Measurements from ENCODE around the gene CDK5.
A peak's percentile ranks its signal among the peaks of the same experiment; 100 is the strongest.
"Not testable (repeated sequence)": the region's sequence is repeated elsewhere in the genome, so short reads cannot be mapped to it uniquely, and the experiment has no call there.

Gene CDK5

GRCh38 chr7:151032936-151033863 lies 24.5 kb downstream of the CDK5 start:
- DNase-seq: no peak

DNA sequence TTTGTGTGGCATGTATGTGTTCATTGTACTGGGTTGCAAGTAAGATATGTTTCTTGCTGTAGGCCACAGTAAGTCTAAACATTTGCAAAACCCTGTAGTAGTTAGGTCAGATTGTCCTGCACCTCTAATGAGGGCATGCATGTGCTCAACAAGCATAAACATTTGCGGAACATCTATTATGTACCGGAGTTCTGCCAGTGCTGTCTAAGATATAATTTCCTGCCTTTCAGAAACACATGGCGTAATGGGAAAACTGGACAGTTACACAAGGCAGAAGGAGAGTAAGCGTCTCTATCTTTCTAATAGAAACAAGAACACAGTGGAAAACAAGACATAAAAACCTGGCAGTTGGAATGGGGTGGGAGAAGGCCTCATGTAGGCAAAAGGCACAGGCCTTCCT lies 26.7 kb downstream of the CDK5 start:
- no peak for DNase-seq

- DNase-seq: no peak
Measured at GRCh38 chr7:151028948-151029501, 28.7 kb downstream of the CDK5 start.

GRCh38 chr7:151028131-151028947 lies 29.4 kb downstream of the CDK5 start, which contains the start of gene ABCB8:
Gene ABCB8 (plus strand): TSS chr7:151028450. CDS start chr7:151028516, 66 bp downstream.
- DNase-seq: peak; percentile 83 to 99 (median 97)

GRCh38 chr7:151027728-151028130 lies 30.0 kb downstream of the CDK5 start:
- not testable (repeated sequence) for DNase-seq

DNA sequence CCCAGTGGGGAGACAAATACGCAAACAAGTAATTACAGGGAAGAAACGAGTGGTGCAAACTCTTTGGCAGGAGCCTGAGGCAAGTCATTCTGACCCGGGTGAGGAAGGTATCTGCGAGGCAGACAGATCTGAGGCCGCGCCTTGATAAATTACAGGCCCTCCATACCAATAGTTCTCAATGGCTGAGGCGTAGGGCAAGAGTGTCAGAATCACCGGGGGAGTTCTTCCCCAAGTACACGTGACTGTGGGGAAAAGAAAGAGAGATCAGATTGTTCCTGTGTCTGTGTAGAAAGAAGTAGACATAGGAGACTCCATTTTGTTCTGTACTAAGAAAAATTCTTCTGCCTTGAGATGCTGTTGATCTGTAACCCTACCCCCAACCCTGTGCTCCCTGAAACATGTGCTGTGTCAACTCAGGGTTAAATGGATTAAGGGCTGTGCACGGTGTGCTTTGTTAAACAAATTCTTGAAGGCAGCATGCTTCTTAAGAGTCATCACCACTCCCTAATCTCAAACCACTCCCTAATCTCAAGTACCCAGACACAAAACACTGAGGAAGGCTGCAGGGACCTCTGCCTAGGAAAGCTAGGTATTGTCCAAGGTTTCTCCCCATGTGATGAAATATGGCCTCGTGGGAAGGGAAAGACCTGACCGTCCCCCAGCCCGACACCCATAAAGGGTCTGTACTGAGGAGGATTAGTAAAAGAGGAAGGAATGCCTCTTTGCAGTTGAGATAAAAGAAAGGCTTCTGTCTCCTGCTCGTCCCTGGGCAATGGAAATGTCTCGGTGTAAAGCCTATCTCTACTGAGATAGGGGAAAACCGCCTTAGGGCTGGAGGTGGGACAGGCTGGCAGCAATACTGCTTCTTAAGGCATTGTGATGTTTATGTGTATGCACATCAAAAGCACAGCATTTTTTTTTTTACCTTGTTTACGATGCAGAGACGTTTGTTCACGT lies 30.6 kb downstream of the CDK5 start:
- DNase-seq: not testable (repeated sequence)

- DNase-seq: no peak
Measured at GRCh38 chr7:151025924-151026671, 31.6 kb downstream of the CDK5 start.

DNA sequence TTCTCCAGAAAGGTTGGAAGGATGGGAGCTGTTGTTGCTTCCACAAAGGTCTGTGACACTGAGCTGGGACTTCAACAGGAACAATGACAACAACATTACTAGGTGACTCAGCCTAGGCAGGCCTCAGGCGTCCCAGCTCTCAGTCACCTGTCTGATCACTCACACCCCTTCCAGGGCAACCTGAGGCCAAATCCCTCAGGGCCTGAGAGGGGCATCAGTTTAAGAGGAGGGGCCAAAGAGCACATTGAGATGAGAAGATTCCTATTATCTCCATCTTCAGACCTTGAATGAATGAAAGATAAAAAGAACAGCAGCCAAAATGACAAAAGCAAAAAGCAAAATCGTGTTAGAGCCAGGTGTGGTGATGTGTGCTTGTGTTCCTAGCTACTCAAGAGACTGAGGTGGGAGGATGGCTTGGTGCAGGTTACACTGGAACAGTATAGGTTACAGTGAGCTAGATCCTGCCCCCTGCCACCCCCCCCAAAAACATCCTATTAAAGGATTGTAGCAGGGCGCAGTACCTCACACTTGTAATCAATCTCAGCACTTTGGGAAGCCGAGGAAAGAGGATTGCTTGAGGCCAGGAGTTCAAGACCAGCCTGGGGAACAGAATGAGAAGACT lies 33.2 kb downstream of the CDK5 start, which contains the start of gene ATG9B:
Gene ATG9B, minus strand, starts transcription at position 60 of the 622 bp plus-strand sequence. CDS start 71 bp downstream, outside the sequence.
- DNase-seq: no peak

DNA sequence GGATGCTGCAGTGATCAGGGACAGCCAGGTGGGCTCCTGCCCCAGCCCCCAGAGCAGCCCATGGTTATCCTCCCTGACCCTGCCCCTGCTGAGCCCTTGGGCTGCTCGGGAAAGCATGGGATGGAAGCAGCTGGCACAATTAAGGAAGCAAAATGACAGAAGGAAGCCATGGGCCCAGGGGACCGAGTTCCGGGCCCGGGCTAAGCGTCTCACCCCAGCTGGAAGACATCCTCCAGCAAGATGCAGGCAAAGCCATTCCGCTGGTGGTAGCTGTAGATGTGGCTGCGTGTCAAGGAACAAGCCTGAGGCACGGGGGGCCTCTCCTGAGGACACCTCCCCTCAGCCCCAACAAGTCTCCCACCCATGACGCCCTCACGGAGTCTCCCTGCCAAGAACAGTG lies 34.5 kb downstream of the CDK5 start:
- DNase-seq: no peak

DNA sequence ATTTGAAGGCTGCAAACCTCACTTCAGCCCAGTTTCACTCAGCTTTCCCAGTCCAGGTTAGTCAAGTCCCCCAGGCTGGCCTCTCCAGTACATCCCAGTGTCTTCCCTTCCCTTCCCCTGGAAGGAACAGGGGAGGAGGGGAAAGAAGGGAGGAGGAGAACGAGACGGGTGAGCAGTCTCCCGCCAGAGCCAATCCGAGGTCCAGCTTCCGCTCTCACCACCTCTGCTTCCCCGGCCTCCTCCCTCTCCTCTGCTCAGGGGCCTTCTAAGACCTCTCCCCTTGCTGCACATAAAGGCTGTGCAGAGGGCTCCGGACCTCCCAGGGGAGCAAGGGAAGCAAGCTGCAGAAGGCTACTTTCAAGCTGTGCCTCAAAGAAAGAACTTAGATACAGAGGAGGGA lies 37.5 kb downstream of the CDK5 start:
- no peak for DNase-seq

GRCh38 chr7:151019130-151019447 lies 38.6 kb downstream of the CDK5 start:
- DNase-seq: no peak

DNA sequence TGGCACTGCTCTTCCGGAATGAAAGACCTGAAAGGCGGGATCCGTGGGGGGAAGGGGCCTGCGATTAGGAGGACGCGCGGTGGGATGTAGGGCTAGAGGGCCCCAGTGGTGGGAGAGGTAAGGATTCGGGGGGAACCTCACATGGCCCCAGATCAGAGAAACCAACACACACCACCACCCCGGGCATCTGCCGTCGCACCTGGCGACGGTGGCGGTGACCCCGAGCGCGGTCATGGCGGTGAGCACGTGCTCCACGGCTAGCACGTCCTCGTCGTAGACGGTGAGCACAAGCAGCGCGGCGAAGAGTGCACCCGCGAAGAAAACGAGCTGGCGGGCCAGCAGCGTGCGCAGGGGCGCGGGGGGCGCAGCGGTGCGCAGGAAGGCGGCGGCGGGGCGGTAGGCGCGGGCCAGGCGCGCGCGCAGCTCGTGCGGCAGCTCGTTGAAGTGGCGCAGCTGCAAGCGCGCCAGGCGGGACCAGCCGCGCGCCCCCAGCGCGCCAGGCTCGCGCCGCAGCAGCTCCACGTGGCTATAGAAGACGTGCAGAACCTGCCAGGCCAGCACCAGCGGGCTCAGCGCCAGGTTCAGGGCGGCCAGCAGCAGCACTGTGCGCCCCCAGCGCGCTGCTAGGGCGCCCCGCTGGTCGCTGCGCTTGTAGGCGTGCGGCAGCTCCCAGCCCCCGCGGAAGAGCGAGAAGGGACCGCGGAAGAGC lies 39.1 kb downstream of the CDK5 start:
- peak in 3 of 5 experiments; percentile 32 to 75 (median 52) for DNase-seq

DNA sequence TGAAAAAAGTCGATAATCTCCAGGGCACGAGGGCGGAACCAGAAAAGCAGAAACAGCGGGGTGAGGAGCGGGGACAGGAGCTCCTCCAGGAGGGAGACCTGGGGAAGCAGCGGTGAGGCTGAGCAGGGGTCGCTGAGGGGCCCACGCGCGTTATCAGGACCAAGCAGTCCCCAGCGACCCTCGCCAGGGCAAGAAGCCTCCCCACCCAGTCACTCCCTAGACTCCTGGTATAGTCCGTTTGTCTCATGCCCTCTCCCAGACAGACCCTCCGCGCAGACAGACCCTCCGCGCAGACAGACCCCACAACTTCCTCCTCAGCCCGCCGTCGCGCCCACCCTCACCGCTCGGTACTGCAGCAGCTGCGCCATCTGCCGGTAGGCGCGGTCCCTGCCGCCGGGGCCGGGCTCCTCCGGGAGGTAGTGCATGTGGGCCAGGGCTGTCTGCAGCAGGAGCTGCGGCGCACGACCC lies 39.7 kb downstream of the CDK5 start:
- peak; percentile 68 to 77 (median 73) for DNase-seq

GRCh38 chr7:151017370-151017952 lies 40.2 kb downstream of the CDK5 start:
- peak in 1 of 5 experiments; percentile 18 for DNase-seq

DNA sequence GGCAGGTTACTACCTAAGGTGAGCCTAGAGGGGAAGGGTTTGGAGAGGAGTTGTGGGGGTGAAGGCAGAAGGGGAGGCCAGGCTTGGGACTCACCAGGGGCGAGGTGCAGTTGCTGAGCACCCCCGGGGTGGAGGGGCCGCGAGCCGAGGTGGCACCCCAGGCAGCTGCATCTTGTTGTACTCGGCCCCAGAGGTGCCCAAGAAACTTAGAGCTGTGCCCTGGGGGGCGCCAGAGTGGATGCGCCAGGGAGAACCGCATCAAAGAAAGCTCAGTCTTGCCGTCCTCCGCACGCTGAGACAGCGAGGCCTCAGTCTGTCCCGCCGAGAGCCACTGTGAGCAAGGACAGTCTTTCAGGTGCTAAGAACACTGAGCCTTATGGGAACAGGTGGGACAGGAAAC lies 40.8 kb downstream of the CDK5 start:
- no peak for DNase-seq

- DNase-seq: no peak
Measured at GRCh38 chr7:151016505-151016904, 41.2 kb downstream of the CDK5 start.

DNA sequence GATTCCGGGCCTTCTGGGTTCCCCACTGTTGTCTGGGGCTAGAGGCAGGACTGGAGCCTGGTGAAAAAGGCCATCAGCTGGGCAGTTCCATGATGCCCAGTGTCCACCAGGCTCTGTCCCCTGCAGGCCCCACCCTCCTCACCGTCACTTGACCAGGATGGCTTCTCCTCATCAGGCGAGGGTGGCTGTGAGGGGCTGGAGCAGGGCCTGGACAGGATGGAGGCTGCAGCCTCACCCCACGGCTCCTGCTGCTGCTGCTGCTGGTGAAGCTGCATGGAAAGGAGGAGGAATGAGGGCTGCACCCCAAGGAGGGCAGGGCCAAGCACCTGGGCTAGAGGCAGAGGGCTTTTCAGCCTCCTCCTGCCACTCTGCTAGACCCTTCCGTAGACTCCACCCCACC lies 41.7 kb downstream of the CDK5 start:
- DNase-seq: no peak

- peak in 1 of 5 experiments; percentile 71 for DNase-seq
Measured at GRCh38 chr7:151014950-151015349, 42.7 kb downstream of the CDK5 start.

GRCh38 chr7:151013733-151014497 lies 43.8 kb downstream of the CDK5 start:
- DNase-seq: peak; percentile 75 to 98 (median 94)

Data from T-helper 2 cell (primary cell).